SK-N-MC (cell line): ENCODE measurements around the gene FAT1.

ENCODE experiments used
- EZH2 ChIP-seq: fragments of 200-600 bp; sonication (generic); IDR thresholded peaks from one replicate; pipeline ENCODE4 v1.6.1; 2017; ENCODE audit warnings: antibody characterized with exemption
- FOXP2 ChIP-seq: optimal IDR thresholded peaks from 2 replicates; pipeline ENCODE3; 2011; ENCODE audit warnings: mild to moderate bottlenecking, moderate library complexity; ENCODE audit not compliant: insufficient read depth; ENCODE audit errors: extremely low read length, control extremely low read depth
- POLR2AphosphoS5 ChIP-seq: IDR thresholded peaks from 2 replicates; pipeline ENCODE4 v1.6.1; 2012; ENCODE audit warnings: mild to moderate bottlenecking, low read depth, low read length, borderline replicate concordance

DNA sequence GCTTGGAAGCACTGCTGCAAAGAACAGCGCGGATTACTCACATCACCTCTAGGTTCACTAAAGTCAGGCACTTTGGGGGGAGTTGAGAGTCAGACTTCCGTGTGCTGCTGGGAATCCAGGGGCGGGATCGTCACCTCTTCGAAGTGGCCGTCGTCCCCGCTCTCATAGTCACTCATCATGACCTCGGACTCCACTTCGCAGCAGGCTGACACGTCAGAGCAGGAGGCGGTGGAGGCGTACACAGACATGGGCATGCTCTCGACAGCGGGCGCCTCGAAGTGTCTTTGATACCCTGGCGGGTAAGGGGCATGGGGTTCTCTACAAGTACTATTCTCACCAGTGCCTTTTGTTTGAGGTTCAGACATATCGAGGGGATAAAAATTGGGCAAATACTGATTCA lies 135.2 kb downstream of the FAT1 start:
- no peak for TF ChIP-seq EZH2
- no peak for TF ChIP-seq POLR2AphosphoS5
- no peak for TF ChIP-seq FOXP2
